PFSK-1 (cell line): ENCODE results near the gene PPFIBP1.

Experiments
- POLR2AphosphoS5 ChIP-seq: IDR thresholded peaks from 2 replicates; pipeline ENCODE4 v1.6.1; 2012; ENCODE audit warnings: low read depth, mild to moderate bottlenecking, control low read depth, low read length, moderate library complexity
- REST ChIP-seq, 2 experiments: IDR thresholded peaks; 2 replicates each; pipeline versions ENCODE4 v1.6.1 to v1.8.0; 2011 to 2012; ENCODE audit warnings: low read depth in 2 of 2, low read length in 2 of 2, control low read depth in 1 of 2, inconsistent platforms in 1 of 2, mild to moderate bottlenecking in 1 of 2, moderate library complexity in 1 of 2; ENCODE audit not compliant: insufficient read depth in 1 of 2
- SIN3A ChIP-seq: IDR thresholded peaks from 2 replicates; pipeline ENCODE4 v1.6.1; 2012; ENCODE audit warnings: mild to moderate bottlenecking, low read length, moderate library complexity, borderline replicate concordance; ENCODE audit not compliant: insufficient read depth

- no peak for TF ChIP-seq POLR2AphosphoS5
- TF ChIP-seq REST (IDR thresholded peaks at IDR 0.05; ENCODE audit: insufficient read depth in 1 of 2, low read depth in 2 of 2, low read length in 2 of 2), result no peak
- no peak for TF ChIP-seq SIN3A
These were observed 1.1 kb downstream of the PPFIBP1 start for GRCh38 chr12:27524839-27525753.
